Loucy (cell line): Measurements from ENCODE around the gene AGO4.

Experiments
- H2AFZ ChIP-seq: fragments of 200-600 bp; sonication (generic); 2 replicates; pipeline ENCODE4 v1.6.0; 2016; ENCODE audit warnings: antibody characterized with exemption, mild to moderate bottlenecking, low read length, moderate library complexity
- H3F3A ChIP-seq: fragments of 200-600 bp; 2 replicates; pipeline ENCODE4 v1.6.0; 2016; ENCODE audit warnings: antibody characterized with exemption, low read depth, mild to moderate bottlenecking
- H3K27me3 ChIP-seq: fragments of 200-600 bp; sonication (generic); 2 replicates; pipeline ENCODE4 v1.6.1; 2014; ENCODE audit warnings: low read length, mild to moderate bottlenecking; ENCODE audit not compliant: insufficient read depth, poor library complexity, severe bottlenecking
- H3K36me3 ChIP-seq: fragments of 200-600 bp; sonication (generic); 2 replicates; pipeline ENCODE4 v1.6.1; 2016; ENCODE audit warnings: low read length; ENCODE audit not compliant: insufficient read depth
- H3K4me1 ChIP-seq: fragments of 200-600 bp; sonication (generic); 2 replicates; pipeline ENCODE4 v1.5.1; 2014; ENCODE audit warnings: low read length, mild to moderate bottlenecking; ENCODE audit not compliant: insufficient read depth, poor library complexity, severe bottlenecking
- H3K4me2 ChIP-seq: fragments of 200-600 bp; sonication (generic); 2 replicates; pipeline ENCODE4 v1.6.0; 2014; ENCODE audit warnings: antibody characterized with exemption, low read length, low read depth, mild to moderate bottlenecking; ENCODE audit not compliant: poor library complexity, severe bottlenecking
- H3K4me3 ChIP-seq: fragments of 200-600 bp; sonication (generic); 2 replicates; pipeline ENCODE4 v1.5.1; 2014; ENCODE audit warnings: low read length, mild to moderate bottlenecking, mixed read lengths; ENCODE audit not compliant: poor library complexity, severe bottlenecking
- H3K79me2 ChIP-seq: fragments of 200-600 bp; sonication (generic); 2 replicates; pipeline ENCODE4 v1.6.1; 2014; ENCODE audit warnings: low read length; ENCODE audit not compliant: insufficient read depth
- H3K9ac ChIP-seq: fragments of 200-600 bp; sonication (generic); 2 replicates; pipeline ENCODE4 v1.6.0; 2014; ENCODE audit warnings: mild to moderate bottlenecking, low read depth, low read length, moderate library complexity; ENCODE audit not compliant: poor library complexity, severe bottlenecking
- H3K9me2 ChIP-seq: fragments of 200-600 bp; sonication (generic); replicated peaks from 2 replicates; pipeline ENCODE4 v1.6.1; 2016; ENCODE audit warnings: low read depth, low read length, mixed read lengths
- H3K9me3 ChIP-seq: fragments of 200-600 bp; sonication (generic); 2 replicates; pipeline ENCODE4 v1.6.1; 2014; ENCODE audit warnings: mild to moderate bottlenecking, antibody characterized with exemption, low read length, low read depth; ENCODE audit not compliant: insufficient read depth
- H4K20me1 ChIP-seq: fragments of 200-600 bp; sonication (generic); 2 replicates; pipeline ENCODE4 v1.6.0; 2014; ENCODE audit warnings: antibody characterized with exemption, low read length, mild to moderate bottlenecking; ENCODE audit not compliant: insufficient read depth, poor library complexity, severe bottlenecking
- EZH2phosphoT487 ChIP-seq: fragments of 200-600 bp; IDR thresholded peaks from 2 replicates; pipeline ENCODE4 v1.6.1; 2018; ENCODE audit warnings: antibody characterized with exemption, mild to moderate bottlenecking, moderate library complexity, borderline replicate concordance
- TF ChIP-seq, protein P1 (sequence below): fragments of 200-600 bp; sonication (generic); conservative IDR thresholded peaks from 2 replicates; pipeline ENCODE4 v1.5.1; 2014; ENCODE audit warnings: mild to moderate bottlenecking, antibody characterized with exemption, low read length

AGO4 gene

GRCh38 chr1:35856964-35857363 is 49.1 kb downstream of the AGO4 start:
- Histone ChIP-seq H4K20me1 (no peaks in the 10 kb centered on the region), H3K4me1 (no peaks in the 10 kb centered on the region), H3K36me3 (no peaks in the 10 kb centered on the region), H3K9me2 (no peaks in the 10 kb centered on the region), H3K79me2 (no peaks in the 10 kb centered on the region), H3K9me3 (no peaks in the 10 kb centered on the region), H3K9ac (no peak overlapping the region), H3K27me3 (no peaks in the 10 kb centered on the region), H2AFZ (no peak overlapping the region), H3K4me2 (no peak overlapping the region), H3K4me3 (no peak overlapping the region), H3F3A (no peaks in the 10 kb centered on the region)
- no peak for TF ChIP-seq EZH2phosphoT487
- TF ChIP-seq, protein P1, sequence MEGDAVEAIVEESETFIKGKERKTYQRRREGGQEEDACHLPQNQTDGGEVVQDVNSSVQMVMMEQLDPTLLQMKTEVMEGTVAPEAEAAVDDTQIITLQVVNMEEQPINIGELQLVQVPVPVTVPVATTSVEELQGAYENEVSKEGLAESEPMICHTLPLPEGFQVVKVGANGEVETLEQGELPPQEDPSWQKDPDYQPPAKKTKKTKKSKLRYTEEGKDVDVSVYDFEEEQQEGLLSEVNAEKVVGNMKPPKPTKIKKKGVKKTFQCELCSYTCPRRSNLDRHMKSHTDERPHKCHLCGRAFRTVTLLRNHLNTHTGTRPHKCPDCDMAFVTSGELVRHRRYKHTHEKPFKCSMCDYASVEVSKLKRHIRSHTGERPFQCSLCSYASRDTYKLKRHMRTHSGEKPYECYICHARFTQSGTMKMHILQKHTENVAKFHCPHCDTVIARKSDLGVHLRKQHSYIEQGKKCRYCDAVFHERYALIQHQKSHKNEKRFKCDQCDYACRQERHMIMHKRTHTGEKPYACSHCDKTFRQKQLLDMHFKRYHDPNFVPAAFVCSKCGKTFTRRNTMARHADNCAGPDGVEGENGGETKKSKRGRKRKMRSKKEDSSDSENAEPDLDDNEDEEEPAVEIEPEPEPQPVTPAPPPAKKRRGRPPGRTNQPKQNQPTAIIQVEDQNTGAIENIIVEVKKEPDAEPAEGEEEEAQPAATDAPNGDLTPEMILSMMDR: no peak

GRCh38 chr1:35857830-35858229 is 50.0 kb downstream of the AGO4 start:
- Histone ChIP-seq H4K20me1 (no peaks in the 10 kb centered on the region), H3K79me2 (no peaks in the 10 kb centered on the region), H3K36me3 (no peaks in the 10 kb centered on the region), H2AFZ (no peak overlapping the region), H3K9me2 (no peaks in the 10 kb centered on the region), H3K4me3 (no peak overlapping the region), H3K27me3 (no peaks in the 10 kb centered on the region), H3K9ac (no peak overlapping the region), H3F3A (no peaks in the 10 kb centered on the region), H3K4me2 (no peak overlapping the region), H3K9me3 (no peaks in the 10 kb centered on the region), H3K4me1 (no peaks in the 10 kb centered on the region)
- TF ChIP-seq, protein P1: peak; percentile 46
- no peak for TF ChIP-seq EZH2phosphoT487

- Histone ChIP-seq H3K9me2 (no peaks in the 10 kb centered on the region), H3K79me2 (no peaks in the 10 kb centered on the region), H3K4me3 (no peak overlapping the region), H3K27me3 (no peaks in the 10 kb centered on the region), H3K36me3 (no peaks in the 10 kb centered on the region), H3K9ac (no peak overlapping the region), H4K20me1 (no peaks in the 10 kb centered on the region), H2AFZ (no peak overlapping the region), H3K4me1 (no peaks in the 10 kb centered on the region), H3F3A (no peaks in the 10 kb centered on the region), H3K4me2 (no peak overlapping the region), H3K9me3 (no peaks in the 10 kb centered on the region)
- TF ChIP-seq EZH2phosphoT487: no peak
- TF ChIP-seq, protein P1: no peak
These were observed 52.9 kb downstream of the AGO4 start for GRCh38 chr1:35860696-35861095.
